SK-N-SH (cell line): ENCODE measurements around the gene INTS3.

Experiments
- CTCF ChIP-seq: fragments of 200-600 bp; sonication (generic); IDR thresholded peaks from 2 replicates; pipeline ENCODE4 v1.6.1; 2017; ENCODE audit warnings: antibody characterized with exemption, mild to moderate bottlenecking, moderate library complexity
- EP300 ChIP-seq, 2 experiments: IDR thresholded peaks; 2 replicates each; pipeline versions ENCODE4 v1.4.0 to v1.6.1; 2012; ENCODE audit warnings: borderline replicate concordance in 1 of 2, low read depth in 1 of 2, low read length in 1 of 2
- FOXJ3 ChIP-seq: sonication (generic); formaldehyde crosslinking; IDR thresholded peaks from 2 replicates; pipeline ENCODE4 v1.5.1; 2020; ENCODE audit warnings: mild to moderate bottlenecking, missing genetic modification reagents
- GABPA ChIP-seq: IDR thresholded peaks from 2 replicates; pipeline ENCODE4 v1.4.0; 2012; ENCODE audit warnings: low read depth, mild to moderate bottlenecking
- MAX ChIP-seq: IDR thresholded peaks from 2 replicates; pipeline ENCODE4 v1.4.0; 2012; ENCODE audit warnings: low read depth
- NRF1 ChIP-seq: IDR thresholded peaks from 2 replicates; pipeline ENCODE4 v1.6.1; 2012; ENCODE audit warnings: low read depth, mild to moderate bottlenecking, low read length
- POLR2AphosphoS5 ChIP-seq: IDR thresholded peaks from 2 replicates; pipeline ENCODE4 v1.6.1; 2012; ENCODE audit warnings: low read depth, low read length
- RAD21 ChIP-seq: IDR thresholded peaks from 2 replicates; pipeline ENCODE4 v1.6.1; 2012; ENCODE audit warnings: mild to moderate bottlenecking, low read length
- REST ChIP-seq: IDR thresholded peaks from 2 replicates; pipeline ENCODE4 v1.6.1; 2012; ENCODE audit warnings: mild to moderate bottlenecking, low read depth, low read length, moderate library complexity
- RFX5 ChIP-seq: IDR thresholded peaks from 2 replicates; pipeline ENCODE4 v1.6.1; 2012; ENCODE audit warnings: mild to moderate bottlenecking, improper control_type of control experiment, low read length
- YY1 ChIP-seq: IDR thresholded peaks from 2 replicates; pipeline ENCODE4 v1.4.0; 2012; ENCODE audit warnings: low read depth, mild to moderate bottlenecking

GRCh38 chr1:153684892-153685291 lies 43.0 kb upstream of the INTS3 start:
- TF ChIP-seq CTCF: no peak
- no peak for TF ChIP-seq POLR2AphosphoS5
- TF ChIP-seq FOXJ3: no peak
- TF ChIP-seq MAX: no peak
- no peak for TF ChIP-seq REST
- TF ChIP-seq NRF1: no peak
- no peak for TF ChIP-seq YY1
- TF ChIP-seq EP300 (IDR thresholded peaks at IDR 0.05; ENCODE audit: borderline replicate concordance in 1 of 2, low read depth in 1 of 2, low read length in 1 of 2): no peak
- TF ChIP-seq GABPA: no peak
- TF ChIP-seq RFX5: no peak
- no peak for TF ChIP-seq RAD21
